MM.1S (cell line): ENCODE results near the gene DLL4.

Experiments
- DNase-seq: peaks from one replicate; pipeline ENCODE4 v3.0.0-alpha.2; 2015
- H2AFZ ChIP-seq: fragments of 300-600 bp; sonication (generic); 2 replicates; pipeline ENCODE4 v1.6.0; 2016; ENCODE audit warnings: antibody characterized with exemption, low read length
- H3F3A ChIP-seq: fragments of 300-600 bp; sonication (generic); 2 replicates; pipeline ENCODE4 v1.6.1; 2016; ENCODE audit warnings: mild to moderate bottlenecking, antibody characterized with exemption, low read length, moderate library complexity, mixed read lengths; ENCODE audit not compliant: insufficient read depth
- H3K27ac ChIP-seq: fragments of 300-600 bp; sonication (generic); 2 replicates; pipeline ENCODE4 v1.5.1; 2016; ENCODE audit warnings: mild to moderate bottlenecking, low read length
- H3K27me3 ChIP-seq: fragments of 300-600 bp; sonication (generic); replicated peaks from 2 replicates; pipeline ENCODE4 v1.6.0; 2016; ENCODE audit warnings: low read length; ENCODE audit not compliant: insufficient read depth
- H3K36me3 ChIP-seq: fragments of 300-600 bp; sonication (generic); replicated peaks from 2 replicates; pipeline ENCODE4 v1.6.1; 2016; ENCODE audit warnings: mild to moderate bottlenecking, low read length, mixed read lengths; ENCODE audit not compliant: insufficient read depth
- H3K4me1 ChIP-seq: fragments of 300-600 bp; sonication (generic); 2 replicates; pipeline ENCODE4 v1.6.1; 2016; ENCODE audit warnings: low read length, mixed read lengths
- H3K4me2 ChIP-seq: fragments of 300-600 bp; sonication (generic); 2 replicates; pipeline ENCODE4 v1.6.0; 2016; ENCODE audit warnings: low read depth, low read length
- H3K4me3 ChIP-seq: fragments of 300-600 bp; sonication (generic); 2 replicates; pipeline ENCODE4 v1.5.1; 2016; ENCODE audit warnings: low read length, mixed read lengths
- H3K79me2 ChIP-seq: fragments of 300-600 bp; sonication (generic); 2 replicates; pipeline ENCODE4 v1.6.1; 2016; ENCODE audit warnings: mixed run types, low read length, mixed read lengths
- H3K9ac ChIP-seq: fragments of 300-600 bp; sonication (generic); 2 replicates; pipeline ENCODE4 v1.6.1; 2016; ENCODE audit warnings: low read length, mixed read lengths
- H3K9me2 ChIP-seq: fragments of 300-600 bp; sonication (generic); replicated peaks from 2 replicates; pipeline ENCODE4 v1.6.1; 2016; ENCODE audit warnings: mild to moderate bottlenecking, low read length, mixed read lengths; ENCODE audit not compliant: insufficient read depth
- H3K9me3 ChIP-seq: fragments of 300-600 bp; sonication (generic); replicated peaks from 2 replicates; pipeline ENCODE4 v1.6.1; 2016; ENCODE audit warnings: mild to moderate bottlenecking, low read length, mixed read lengths; ENCODE audit not compliant: insufficient read depth
- H4K20me1 ChIP-seq: fragments of 300-600 bp; sonication (generic); 2 replicates; pipeline ENCODE4 v1.6.1; 2016; ENCODE audit warnings: mild to moderate bottlenecking, low read length, moderate library complexity, mixed read lengths; ENCODE audit not compliant: insufficient read depth
- CTCF ChIP-seq: fragments of 300-600 bp; sonication (generic); IDR thresholded peaks from 2 replicates; pipeline ENCODE4 v1.5.1; 2016; ENCODE audit warnings: antibody characterized with exemption, low read length, mixed read lengths
- EZH2 ChIP-seq: fragments of 300-600 bp; sonication (generic); optimal IDR thresholded peaks from 2 replicates; pipeline ENCODE3; 2017; ENCODE audit warnings: low read depth, mild to moderate bottlenecking, antibody characterized with exemption, low read length, mixed read lengths
- EZH2phosphoT487 ChIP-seq: fragments of 300-600 bp; sonication (generic); IDR thresholded peaks from 2 replicates; pipeline ENCODE4 v1.6.1; 2018; ENCODE audit warnings: antibody characterized with exemption, low read length

DLL4 gene

GRCh38 chr15:40923551-40923950 lies 5.6 kb upstream of the DLL4 start:
- no peaks in the 10 kb centered on the region for H3K9me3 ChIP-seq
- no peak overlapping the region for H3K4me2 ChIP-seq
- H3K27ac ChIP-seq: no peak overlapping the region
- H3K27me3 ChIP-seq: peaks cover 34% of the 10 kb centered on the region
- TF ChIP-seq EZH2 (no peak), EZH2phosphoT487 (no peak), CTCF (no peak)
- H3K79me2 ChIP-seq: no peaks in the 10 kb centered on the region
- peaks cover 2% of the 10 kb centered on the region; the same call in 1 of the 2 replicates for H3F3A ChIP-seq
- H2AFZ ChIP-seq: no peak overlapping the region
- H3K36me3 ChIP-seq: no peaks in the 10 kb centered on the region
- H4K20me1 ChIP-seq: no peaks in the 10 kb centered on the region
- H3K9me2 ChIP-seq: no peaks in the 10 kb centered on the region
- no peaks in the 10 kb centered on the region for H3K4me1 ChIP-seq
- H3K4me3 ChIP-seq: no peak overlapping the region
- DNase-seq: no peak
- no peak overlapping the region for H3K9ac ChIP-seq

GRCh38 chr15:40925495-40925862 lies 3.7 kb upstream of the DLL4 start:
- H3K4me3 ChIP-seq: no peak overlapping the region
- no peak overlapping the region for H3K4me2 ChIP-seq
- no peaks in the 10 kb centered on the region for H4K20me1 ChIP-seq
- peaks cover 42% of the 10 kb centered on the region for H3K27me3 ChIP-seq
- H3K9ac ChIP-seq: no peak overlapping the region
- H3K79me2 ChIP-seq: no peaks in the 10 kb centered on the region
- H3F3A ChIP-seq: peaks cover 8% of the 10 kb centered on the region; the same call in 1 of the 2 replicates
- H3K9me3 ChIP-seq: no peaks in the 10 kb centered on the region
- DNase-seq: no peak
- H2AFZ ChIP-seq: no peak overlapping the region
- H3K4me1 ChIP-seq: 0 out of 2 replicates have a peak, but pooled peaks cover 5% of the 10 kb centered on the region
- H3K27ac ChIP-seq: no peak overlapping the region
- TF ChIP-seq EZH2phosphoT487 (no peak), CTCF (no peak), EZH2 (no peak)
- H3K36me3 ChIP-seq: no peaks in the 10 kb centered on the region
- H3K9me2 ChIP-seq: no peaks in the 10 kb centered on the region

- TF ChIP-seq EZH2 (no peak), CTCF (no peak), EZH2phosphoT487 (no peak)
- Histone ChIP-seq H3K27me3 (peaks cover 47% of the 10 kb centered on the region), H3K9me3 (no peaks in the 10 kb centered on the region), H3K4me2 (peak overlapping the region; percentile 50), H3K79me2 (no peaks in the 10 kb centered on the region), H3K36me3 (no peaks in the 10 kb centered on the region), H3K9ac (no peak overlapping the region), H3K4me3 (no peak overlapping the region; the same call in 1 of the 2 replicates), H3K4me1 (0 out of 2 replicates have a peak, but pooled peaks cover 7% of the 10 kb centered on the region), H2AFZ (no peak overlapping the region), H3K27ac (no peak overlapping the region), H3F3A (peaks cover 8% of the 10 kb centered on the region; the same call in 1 of the 2 replicates), H4K20me1 (no peaks in the 10 kb centered on the region), H3K9me2 (no peaks in the 10 kb centered on the region)
- no peak for DNase-seq
Observed at GRCh38 chr15:40925863-40926658, 3.1 kb upstream of the DLL4 start.
